Left kidney (tissue), 2 donors: ENCODE data around the gene APLP2. TPM values are rescaled to one million over a fixed set of nuclear protein-coding genes. Genes with fewer than 3 reads are reported as not detected.

Experiments used
- DNase-seq: peaks from one replicate; pipeline ENCODE4 v3.0.0-alpha.2; 2013
- polyA plus RNA-seq: library from polyadenylated mRNA; unstranded; fragments of 120-200 nt; gene quantifications from one replicate; pipeline ENCODE4 v1.2.1, GENCODE V29; 2013; ENCODE audit not compliant: insufficient read length

The APLP2 gene
- polyA plus RNA-seq, 1 donor = 451 TPM

DNA sequence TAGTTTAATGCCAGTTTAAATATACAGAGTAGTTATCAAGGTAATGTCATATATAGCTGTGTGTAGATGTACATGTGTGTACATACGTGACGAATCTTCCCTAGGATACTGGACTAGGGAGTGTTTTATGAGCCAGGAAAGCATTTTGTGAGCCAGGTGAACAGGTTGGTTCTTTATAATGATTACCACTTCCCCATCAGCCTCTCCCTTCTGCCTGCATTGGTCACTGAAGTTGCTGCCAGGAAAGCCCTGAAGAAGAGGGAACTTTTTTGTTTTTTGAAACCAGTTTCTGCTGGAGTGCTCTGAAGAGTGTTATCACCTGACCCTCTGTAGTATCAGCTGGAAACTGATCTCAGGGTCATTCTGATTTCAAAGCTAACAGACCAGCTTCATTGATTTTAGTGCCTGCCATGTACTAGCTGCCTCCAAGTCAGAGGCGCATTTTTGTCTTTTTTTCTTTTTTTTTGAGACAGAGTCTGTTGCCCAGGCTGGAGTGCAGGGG is 75.7 kb downstream of the APLP2 start:
- DNase-seq = no peak

DNA sequence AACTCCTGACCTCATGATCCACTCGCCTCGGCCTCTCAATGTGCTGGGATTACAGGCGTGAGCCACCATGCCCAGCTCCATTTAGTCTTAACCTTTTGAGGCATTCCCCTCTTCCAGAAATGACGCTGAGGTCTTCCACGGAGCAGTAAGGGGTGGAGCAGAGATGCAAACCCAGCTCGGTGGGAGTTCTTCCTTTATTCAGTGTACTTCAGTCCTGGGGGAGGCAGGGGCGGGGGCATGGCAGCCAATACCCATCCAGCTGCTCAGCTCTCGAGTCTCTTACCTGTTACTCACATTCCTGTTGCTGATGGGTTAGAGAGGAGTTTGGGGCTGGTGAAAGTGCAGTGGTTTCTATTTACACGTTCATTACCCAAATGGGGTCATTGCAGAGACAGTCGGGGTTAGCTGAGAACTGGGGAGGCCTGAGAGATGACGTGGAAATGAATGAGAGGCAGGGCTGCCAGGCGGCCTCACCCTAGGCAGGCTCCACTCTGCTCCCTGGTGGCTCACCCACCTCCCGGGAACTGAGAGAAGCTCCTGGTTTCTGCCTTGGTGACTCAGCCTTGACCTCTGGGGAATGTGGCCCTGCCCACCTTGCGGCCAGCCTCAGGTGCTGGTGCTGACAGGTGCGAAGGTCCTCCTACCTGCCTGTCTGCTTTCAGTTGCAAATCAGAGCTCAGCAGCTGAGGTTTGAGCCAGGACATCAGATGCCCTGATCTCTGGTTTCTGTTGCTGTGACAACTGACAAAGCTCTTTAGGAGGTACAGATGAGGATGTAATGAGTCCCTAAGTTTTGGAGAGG is 76.5 kb downstream of the APLP2 start:
- no peak for DNase-seq

DNA sequence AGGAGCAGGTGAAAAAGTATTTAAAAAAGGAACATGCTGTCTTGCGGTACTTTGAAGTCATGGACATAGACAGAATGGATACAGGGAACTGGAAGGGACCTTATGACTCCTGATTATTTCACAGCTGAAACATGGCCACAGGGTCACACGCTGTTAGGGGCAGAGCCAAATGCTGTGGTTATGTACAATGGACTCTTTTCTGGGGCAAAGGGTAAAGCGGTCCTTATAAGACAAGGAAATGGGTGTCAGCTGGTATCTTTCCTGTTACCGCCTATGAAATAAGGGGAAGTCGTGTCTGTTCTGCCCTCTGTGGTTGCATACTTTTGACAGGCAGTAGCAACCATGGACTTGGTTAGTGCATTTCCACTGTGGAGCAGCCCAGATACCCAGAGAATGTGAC is 77.1 kb downstream of the APLP2 start:
- DNase-seq = no peak

DNA sequence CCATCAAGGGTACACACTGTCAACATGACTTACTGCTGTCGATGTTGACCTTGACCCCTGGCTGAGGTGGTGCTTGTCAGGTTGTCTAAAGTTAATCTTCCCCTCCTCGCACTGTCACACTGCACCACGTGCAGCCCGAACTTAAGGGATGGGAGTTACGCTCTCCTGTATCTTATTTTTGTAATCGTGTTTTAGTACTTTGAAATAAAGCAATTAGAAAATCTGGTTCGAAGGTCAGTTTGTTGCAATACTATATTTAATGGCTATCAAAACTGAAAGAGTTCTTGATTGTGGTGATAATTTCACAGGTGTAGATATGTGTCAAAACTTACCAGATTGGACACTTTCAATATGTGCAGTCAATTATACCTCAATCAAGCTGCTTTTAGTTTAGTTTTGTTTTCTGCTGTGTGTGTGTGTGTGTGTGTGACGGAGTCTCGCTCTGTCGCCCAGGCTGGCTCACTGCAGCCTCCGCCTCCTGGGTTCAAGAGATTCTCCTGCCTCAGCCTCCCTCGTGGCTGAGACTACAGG is 79.2 kb downstream of the APLP2 start:
- DNase-seq = no peak

DNA sequence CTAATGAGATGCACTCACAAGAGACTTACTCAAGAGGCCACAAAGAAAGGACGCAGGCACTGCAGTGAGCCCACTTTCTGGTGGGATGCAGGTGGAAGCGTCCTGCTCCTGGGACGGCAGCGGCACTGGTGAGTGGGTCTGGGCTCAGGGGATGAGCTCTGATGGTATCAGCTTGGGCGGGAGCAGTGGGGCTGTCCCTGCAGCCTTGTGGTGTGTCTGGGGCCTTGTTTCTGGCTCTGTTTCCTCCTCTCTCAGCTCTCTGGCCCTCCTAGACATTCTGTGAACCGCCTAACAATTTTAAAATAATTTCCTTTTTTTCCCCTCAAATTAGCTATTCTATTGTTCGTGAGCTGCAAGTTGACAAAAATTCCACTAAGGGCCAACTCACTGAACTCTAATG is 81.1 kb downstream of the APLP2 start:
- DNase-seq = no peak

DNA sequence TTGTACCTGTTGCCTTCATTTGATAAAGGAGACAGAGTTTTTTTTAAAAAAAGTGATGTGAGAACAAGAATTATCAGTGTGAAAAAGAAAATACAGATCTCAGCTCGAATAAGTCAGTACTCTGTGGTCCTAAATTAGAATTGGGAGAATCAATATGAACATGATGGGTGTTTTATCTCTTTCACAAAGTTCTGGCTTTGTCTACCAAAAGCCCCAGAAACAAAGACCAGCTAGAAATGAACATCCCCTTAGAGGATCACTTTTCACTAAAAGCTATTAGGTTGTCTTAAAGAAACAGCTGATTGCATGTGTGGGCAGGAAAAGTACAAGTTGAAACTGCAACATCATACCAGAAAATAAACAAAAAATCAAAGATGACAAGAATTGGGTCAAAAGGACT is 81.5 kb downstream of the APLP2 start:
- no peak for DNase-seq

DNA sequence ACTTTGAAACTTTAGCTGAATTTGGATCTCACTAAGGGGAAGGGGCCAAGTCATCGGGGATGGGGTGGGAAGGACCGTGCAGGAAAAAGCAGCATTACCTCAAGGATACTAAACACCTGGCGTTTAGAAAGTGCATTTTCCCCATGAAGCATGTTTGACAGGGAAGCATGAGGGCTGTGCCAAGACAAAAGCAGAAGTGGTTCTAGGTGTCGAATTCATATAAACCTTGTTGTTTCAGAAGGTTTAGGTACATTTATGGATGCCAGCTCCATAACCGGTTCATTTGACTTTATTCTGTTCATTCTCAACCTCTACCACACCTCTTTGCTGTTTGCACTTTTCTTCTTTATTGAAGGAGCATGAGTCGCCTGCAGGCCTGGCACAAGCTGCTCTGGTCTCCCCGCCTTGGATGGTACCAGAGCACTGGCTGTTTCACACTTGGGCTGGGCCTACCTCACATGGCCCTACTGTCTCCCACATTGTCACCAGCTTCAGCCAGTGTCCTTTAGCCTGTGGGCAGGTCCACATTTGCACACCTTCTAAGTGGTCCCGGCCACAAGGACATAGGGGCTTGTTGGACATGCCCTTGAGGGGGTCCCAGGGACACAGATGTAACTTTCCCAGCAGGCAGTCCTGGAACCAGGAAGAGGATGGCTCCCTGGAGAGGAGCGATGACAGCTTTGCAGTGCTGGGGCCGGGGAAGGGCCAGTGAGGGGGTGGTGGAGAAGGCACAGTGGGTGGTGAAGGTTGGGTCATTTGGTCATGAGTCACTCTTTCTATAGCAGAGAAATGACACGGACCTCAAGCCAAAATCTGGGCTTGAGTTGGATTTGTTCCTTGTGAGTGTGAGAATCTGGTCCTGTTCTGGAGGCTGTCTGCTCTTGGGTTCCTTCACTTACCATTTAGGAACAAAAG is 86.7 kb downstream of the APLP2 start:
- DNase-seq = no peak

DNA sequence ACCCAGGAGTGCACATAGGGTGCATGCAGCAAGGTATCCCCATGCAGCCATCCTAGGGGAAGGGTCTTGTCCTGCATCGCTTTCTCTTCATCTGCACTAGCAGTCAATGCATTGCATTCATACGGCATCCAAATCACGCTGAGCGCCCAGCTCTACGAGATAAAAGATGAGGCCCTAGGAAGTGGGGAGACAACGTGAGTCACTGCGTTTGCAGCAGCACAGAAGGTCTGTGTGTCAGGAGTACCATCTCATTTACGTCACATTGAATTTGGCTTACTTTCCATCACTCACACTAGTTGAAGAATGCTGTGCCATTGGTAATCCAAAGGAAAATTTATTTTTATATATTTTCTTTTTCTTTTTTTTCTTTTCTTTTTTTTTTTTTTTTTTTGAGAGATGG is 87.4 kb downstream of the APLP2 start:
- no peak for DNase-seq

DNA sequence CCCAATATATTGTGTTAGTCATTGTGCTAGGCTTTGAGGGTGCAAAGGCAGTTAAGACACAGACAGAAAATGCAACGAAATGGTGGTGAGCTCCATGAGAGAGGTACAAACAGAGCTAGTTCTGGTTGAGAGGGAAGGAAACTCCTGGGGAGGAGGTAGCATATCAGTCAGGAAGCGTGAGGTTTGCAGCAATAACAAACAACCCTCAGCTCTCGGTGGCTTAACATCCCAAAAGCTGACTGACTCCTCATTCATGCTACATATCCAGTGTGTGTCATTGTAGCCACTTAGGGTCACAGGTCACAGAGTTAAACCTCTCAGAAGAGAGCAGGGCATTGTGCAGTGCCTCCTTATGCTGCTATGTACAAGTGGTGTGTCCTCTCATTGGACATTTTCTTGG is 88.1 kb downstream of the APLP2 start:
- no peak for DNase-seq

DNA sequence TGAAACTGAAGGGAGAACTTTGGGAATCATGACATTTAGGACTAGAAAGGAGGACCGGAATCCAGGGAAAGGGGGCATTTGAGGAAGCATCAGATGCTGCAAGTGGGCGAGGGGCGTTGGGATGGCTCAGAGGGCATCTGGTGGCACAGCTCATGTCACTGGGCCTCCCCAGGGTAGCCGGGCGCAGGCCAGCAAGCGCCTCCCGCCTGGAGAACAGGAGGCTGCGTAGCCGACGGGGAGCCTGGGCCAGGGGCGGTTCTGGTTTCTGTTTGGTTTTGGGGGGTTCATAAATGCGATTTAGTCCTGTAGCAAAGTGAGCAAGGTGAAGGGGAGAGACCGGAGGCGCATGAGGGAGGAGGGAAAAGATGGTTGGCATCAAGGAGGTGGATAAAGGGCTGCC is 89.4 kb downstream of the APLP2 start:
- no peak for DNase-seq

DNA sequence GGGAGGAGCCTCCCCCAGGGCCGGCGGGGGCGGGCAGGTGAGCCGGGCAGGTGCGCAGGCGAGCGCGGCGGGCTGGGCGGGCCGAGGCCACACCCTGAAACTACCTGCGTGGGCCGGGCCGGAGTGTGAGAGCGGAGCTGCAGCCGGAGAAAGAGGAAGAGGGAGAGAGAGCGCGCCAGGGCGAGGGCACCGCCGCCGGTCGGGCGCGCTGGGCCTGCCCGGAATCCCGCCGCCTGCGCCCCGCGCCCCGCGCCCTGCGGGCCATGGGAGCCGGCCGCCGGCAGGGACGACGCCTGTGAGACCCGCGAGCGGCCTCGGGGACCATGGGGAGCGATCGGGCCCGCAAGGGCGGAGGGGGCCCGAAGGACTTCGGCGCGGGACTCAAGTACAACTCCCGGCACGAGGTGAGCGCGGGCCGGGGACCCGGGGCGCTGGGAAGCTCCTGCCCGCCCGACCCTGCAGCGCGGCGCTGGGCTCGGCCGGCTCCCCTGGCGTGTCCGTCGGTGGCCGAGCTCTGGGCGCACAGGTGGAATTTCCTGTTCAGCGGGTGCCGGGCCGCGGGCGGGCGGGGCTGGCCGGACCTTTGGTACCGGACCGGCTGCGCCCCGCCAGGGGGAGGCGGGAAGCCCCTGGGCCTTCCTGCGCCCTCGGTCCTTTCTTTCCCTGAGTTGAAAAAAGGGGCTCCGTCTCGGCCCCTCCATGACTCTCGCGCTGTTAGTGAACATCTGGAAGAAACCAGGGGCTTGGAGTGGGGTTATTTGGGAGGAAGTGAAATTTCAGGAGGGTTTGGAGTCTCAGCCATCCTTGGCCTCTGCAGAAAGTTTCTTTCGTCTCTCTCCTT is 90.2 kb downstream of the APLP2 start, which contains the start of gene ST14:
Gene ST14 (plus strand): TSS at position 126 of the 841 bp plus-strand sequence. CDS start 198 bp downstream, at position 324.
- no peak for DNase-seq

DNA sequence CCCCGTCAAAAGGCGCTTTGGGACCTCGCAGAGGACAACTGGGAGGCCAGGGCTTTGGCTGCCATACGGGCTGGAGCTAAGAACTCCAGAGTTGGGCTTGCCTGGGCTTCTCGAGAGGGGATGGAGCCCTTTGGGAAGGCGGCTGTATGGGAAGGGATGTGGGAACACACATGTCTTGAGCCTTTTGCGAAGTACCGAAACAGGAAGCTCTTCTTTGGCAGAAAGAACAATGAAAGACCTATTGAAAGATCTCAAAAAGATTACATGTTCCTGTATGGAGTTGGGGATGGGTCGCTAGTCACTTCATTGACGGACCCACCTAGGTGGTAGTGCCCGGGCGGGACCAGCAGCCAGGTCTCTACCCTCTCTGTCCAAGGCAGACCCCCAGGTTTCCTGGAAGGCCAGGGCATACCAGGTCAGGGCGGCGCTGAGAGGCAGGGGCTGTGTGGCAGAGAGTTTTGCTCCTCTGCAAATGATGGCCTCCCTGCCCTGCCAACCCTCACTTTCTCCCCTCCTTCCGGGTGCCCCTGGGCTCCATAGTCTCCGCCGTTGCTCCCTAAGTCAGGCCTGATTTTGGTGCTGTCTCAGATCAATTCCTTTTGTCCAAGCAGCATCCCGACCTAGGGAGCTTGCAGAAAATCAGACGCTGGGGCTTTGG is 90.9 kb downstream of the APLP2 start:
- DNase-seq = no peak

DNA sequence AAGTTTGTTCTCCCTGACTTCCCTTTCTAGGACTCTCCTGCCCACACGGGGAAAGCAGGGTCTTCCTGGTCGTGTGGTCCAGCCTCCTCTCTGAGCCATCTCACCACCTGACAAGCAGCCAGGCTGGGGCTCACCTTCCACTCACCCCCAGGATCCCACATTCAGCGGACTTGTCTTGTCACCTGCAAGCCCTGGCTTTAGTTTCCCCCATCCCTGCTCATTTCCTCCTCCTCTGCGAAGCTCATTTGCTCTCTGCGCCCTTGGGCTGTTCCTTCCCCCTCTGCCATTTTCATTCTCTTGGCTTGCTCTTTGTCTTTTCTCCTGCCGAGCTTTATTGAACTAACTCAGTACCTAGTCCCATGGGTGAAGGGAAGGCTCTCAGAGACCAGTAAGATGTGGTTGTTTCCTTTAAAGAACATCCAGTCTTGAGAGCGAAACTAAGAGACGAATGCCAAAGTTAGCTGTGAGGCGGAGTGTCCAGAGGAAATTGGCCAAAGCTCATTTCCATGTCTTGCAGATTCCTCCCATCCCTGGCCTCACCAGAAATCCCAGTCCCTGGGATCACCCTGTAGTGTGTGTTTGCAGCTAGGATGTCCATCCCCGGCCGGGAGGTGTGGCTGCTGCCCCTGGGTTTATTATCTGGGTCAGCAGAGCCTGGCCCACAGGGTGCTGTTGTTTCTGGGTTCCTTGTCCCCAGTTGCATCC is 91.9 kb downstream of the APLP2 start:
- no peak for DNase-seq

DNA sequence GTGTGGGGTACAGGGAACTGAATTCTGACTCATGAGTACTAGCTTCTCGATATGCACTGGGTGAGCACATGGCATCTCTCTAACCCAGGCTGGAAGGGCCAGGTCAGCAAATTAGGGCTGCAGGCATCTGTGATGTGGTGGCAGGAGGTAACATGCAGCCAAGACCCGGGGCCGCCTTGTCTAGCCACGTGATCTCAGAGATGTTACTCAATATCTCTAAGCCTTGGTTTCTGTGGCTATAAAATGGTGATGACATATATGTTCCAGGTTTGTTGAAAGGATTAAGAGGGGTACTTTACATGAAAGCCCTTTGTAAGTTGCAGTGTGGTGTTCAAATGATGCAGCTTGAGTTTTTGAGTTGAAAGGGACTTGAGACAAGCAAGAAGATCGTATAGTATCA is 93.0 kb downstream of the APLP2 start:
- DNase-seq = no peak

DNA sequence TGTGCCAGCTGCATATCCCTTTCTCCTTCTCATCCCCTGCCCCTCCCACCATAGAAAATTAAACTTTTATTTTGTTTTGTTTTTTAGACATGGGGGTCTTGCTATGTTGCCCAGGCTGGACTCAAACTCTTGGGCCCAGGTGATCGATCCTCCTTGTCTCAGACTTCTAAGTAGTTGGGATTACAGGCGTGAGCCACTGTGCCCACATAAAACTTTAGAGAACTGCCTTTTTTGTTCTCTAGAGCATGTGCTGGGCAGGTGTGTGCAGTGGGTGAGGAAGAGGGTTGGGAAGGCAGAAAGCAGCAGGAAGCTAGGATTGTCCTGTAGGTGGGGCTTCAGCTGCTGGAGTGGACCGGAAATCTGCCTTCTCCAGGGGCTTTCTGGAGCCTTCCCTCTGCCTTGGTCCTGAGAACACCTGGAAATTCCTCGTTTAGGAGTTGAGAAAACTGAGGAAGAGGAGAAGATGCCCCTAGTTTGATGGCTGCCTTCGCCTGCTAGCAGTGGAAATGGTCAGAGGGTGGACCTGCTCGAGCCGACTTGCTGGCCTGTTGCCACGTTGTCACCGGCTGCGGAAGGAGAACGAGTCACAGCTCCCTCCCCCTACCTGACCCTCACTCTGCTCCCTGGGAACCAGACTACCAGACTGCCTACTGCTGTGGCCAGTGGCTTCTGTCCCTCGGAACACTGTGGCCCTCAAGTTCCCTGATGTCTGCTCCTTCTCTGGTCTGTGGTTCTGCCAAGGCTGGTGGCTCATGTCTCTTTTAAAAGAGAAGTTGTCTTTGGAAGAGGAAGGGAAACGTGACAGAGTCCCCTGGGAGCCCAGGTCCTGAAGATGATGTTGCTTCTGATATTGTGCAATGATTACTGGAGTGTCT is 93.9 kb downstream of the APLP2 start:
- no peak for DNase-seq

DNA sequence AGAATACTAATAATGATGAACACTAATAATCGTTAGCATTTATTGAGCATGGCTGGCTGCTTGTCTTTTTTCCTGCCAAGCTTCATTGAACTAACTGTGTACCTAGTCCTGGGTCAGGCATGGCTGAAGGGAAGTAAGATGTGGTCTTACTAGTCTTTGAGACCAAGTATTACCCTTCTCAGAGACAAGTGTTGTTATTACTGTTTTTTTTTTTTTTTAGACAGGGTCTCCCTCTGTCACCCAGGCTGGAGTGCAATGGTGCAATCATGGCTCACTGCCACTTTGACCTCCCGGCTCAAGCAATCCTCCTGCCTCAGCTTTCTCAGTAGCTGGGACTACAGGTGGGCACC is 94.5 kb downstream of the APLP2 start:
- no peak for DNase-seq

DNA sequence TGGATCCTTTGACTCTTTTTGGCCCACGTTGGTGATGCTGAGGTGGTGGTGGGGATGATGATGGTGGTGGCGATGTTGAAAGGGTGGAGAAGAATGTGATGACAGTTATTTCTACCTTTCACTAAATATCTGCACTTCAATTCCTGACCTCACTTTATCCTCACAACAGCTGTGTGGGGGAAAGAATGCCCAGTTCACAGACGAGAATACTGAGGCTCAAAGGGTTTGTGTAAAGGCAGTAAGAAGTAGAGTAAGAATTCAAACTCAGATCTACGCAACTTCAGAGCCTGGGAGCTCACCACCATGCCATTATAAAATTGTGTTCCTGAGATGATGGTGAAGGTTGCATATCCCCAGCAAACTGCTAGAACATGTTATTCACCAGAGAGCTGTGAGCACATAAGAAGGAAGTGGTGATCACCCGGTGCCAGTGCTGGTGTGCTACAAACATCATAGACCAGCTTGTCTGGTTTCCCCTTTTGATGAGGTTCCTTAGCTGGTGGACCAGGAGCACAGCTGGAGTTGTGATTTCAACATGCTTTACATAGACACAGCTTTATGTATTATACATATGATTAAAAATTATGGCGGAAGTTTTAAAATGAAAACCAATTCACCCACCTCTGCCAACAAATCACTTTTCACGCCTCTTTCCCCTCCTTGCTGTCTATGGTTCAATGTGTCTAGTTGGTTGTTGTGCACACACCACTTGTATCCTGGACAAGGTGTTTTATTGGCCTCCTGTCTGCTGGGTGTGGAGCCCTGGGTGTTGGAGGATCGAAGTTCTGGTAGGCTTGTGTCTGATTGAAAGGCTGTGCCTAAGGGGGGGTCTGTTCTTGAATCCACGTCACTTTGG is 96.1 kb downstream of the APLP2 start:
- DNase-seq = no peak

DNA sequence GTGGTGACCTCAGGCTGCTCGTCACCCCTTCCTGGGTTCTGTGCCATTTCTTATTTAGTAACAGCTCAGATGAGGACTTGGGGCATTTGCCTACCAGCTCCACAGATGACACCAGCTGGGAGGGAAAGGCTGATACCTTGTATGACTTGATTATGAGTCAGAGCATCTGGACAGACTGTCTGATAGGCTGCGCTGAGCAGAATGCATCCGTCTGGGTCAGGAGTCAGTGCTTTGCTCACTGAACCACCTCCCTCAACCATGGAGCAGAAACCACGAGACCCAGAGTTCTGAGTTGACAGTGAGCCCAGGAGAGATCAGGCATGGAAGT is 96.7 kb downstream of the APLP2 start:
- no peak for DNase-seq

DNA sequence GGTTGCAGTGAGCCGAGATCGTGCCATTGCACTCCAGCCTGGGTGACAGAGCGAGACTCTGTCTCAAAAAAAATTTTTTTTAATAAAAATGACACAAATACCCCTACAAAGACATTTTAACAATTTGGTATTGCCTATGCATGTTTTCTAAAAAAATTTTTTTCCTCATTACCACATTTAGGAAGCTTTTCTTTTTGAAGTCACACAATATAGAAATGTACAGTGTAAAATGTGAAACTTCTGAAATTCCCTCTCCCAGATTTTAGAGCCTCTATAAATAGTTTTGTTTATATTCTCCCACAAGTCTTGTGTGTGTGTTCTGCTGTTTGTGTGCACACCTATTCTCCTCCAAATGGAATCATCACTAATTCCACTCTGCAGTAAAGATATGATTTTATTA is 97.5 kb downstream of the APLP2 start:
- DNase-seq = no peak
